ENCODE results near the gene SNRK.

The SNRK gene

GRCh38 chr3:43326891-43327581 is 40.7 kb downstream of the SNRK start:
- no peaks in the 10 kb centered on the region for H3K9me3 ChIP-seq (ENCODE audit: insufficient read depth, low read length)
- H4K20me1 ChIP-seq (ENCODE audit: insufficient read depth, low read length): peaks cover 18% of the 10 kb centered on the region; the same call in 1 of the 2 replicates
- no peaks in the 10 kb centered on the region for H3K27me3 ChIP-seq (ENCODE audit: low read depth, low read length)
- H3K9ac ChIP-seq (ENCODE audit: low read length): no peak overlapping the region
- H3K36me3 ChIP-seq (replicated peaks; ENCODE audit: low read depth, low read length): peaks cover 16% of the 10 kb centered on the region
- peak overlapping the region; percentile 16 for H3K4me2 ChIP-seq (ENCODE audit: low read length)
- peaks cover 30% of the 10 kb centered on the region for H3K79me2 ChIP-seq (ENCODE audit: low read length)
- peaks cover 21% of the 10 kb centered on the region for H3K4me1 ChIP-seq (ENCODE audit: low read length)
- H3K4me3 ChIP-seq (ENCODE audit: low read length): no peak overlapping the region
- peak overlapping the region; percentile 33 for H3K27ac ChIP-seq (ENCODE audit: low read length)
- H2AFZ ChIP-seq (ENCODE audit: low read depth, low read length): no peak overlapping the region
- TF ChIP-seq, protein P1, sequence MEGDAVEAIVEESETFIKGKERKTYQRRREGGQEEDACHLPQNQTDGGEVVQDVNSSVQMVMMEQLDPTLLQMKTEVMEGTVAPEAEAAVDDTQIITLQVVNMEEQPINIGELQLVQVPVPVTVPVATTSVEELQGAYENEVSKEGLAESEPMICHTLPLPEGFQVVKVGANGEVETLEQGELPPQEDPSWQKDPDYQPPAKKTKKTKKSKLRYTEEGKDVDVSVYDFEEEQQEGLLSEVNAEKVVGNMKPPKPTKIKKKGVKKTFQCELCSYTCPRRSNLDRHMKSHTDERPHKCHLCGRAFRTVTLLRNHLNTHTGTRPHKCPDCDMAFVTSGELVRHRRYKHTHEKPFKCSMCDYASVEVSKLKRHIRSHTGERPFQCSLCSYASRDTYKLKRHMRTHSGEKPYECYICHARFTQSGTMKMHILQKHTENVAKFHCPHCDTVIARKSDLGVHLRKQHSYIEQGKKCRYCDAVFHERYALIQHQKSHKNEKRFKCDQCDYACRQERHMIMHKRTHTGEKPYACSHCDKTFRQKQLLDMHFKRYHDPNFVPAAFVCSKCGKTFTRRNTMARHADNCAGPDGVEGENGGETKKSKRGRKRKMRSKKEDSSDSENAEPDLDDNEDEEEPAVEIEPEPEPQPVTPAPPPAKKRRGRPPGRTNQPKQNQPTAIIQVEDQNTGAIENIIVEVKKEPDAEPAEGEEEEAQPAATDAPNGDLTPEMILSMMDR (IDR thresholded peaks at IDR 0.05; ENCODE audit: low read depth, low read length): no peak
- TF ChIP-seq EZH2phosphoT487 (IDR thresholded peaks at IDR 0.05; ENCODE audit: low read depth): no peak

- Histone ChIP-seq H3K9me3 (ENCODE audit: insufficient read depth, low read length) (no peaks in the 10 kb centered on the region), H3K4me2 (ENCODE audit: low read length) (peak overlapping the region; percentile 16), H2AFZ (ENCODE audit: low read depth, low read length) (no peak overlapping the region), H3K27ac (ENCODE audit: low read length) (peak overlapping the region; percentile 33), H3K36me3 (replicated peaks; ENCODE audit: low read depth, low read length) (peaks cover 21% of the 10 kb centered on the region), H3K27me3 (ENCODE audit: low read depth, low read length) (no peaks in the 10 kb centered on the region), H3K79me2 (ENCODE audit: low read length) (peaks cover 30% of the 10 kb centered on the region), H3K4me1 (ENCODE audit: low read length) (peaks cover 21% of the 10 kb centered on the region), H3K9ac (ENCODE audit: low read length) (no peak overlapping the region), H4K20me1 (ENCODE audit: insufficient read depth, low read length) (peaks cover 18% of the 10 kb centered on the region; the same call in 1 of the 2 replicates), H3K4me3 (ENCODE audit: low read length) (no peak overlapping the region)
- TF ChIP-seq, protein P1 (IDR thresholded peaks at IDR 0.05; ENCODE audit: low read depth, low read length): no peak
- no peak for TF ChIP-seq EZH2phosphoT487 (IDR thresholded peaks at IDR 0.05; ENCODE audit: low read depth)
These were observed 41.2 kb downstream of the SNRK start for GRCh38 chr3:43327582-43327979.

GRCh38 chr3:43328653-43329052 is 42.3 kb downstream of the SNRK start:
- H3K27ac ChIP-seq (ENCODE audit: low read length): no peak overlapping the region
- H3K9me3 ChIP-seq (ENCODE audit: insufficient read depth, low read length): no peaks in the 10 kb centered on the region
- H3K79me2 ChIP-seq (ENCODE audit: low read length): peaks cover 28% of the 10 kb centered on the region
- no peak overlapping the region for H3K9ac ChIP-seq (ENCODE audit: low read length)
- peaks cover 18% of the 10 kb centered on the region; the same call in 1 of the 2 replicates for H4K20me1 ChIP-seq (ENCODE audit: insufficient read depth, low read length)
- no peaks in the 10 kb centered on the region for H3K27me3 ChIP-seq (ENCODE audit: low read depth, low read length)
- H3K36me3 ChIP-seq (replicated peaks; ENCODE audit: low read depth, low read length): peaks cover 20% of the 10 kb centered on the region
- no peak overlapping the region for H3K4me2 ChIP-seq (ENCODE audit: low read length)
- TF ChIP-seq, protein P1 (IDR thresholded peaks at IDR 0.05; ENCODE audit: low read depth, low read length): no peak
- no peak for TF ChIP-seq EZH2phosphoT487 (IDR thresholded peaks at IDR 0.05; ENCODE audit: low read depth)
- no peak overlapping the region for H3K4me3 ChIP-seq (ENCODE audit: low read length)
- no peak overlapping the region for H2AFZ ChIP-seq (ENCODE audit: low read depth, low read length)
- H3K4me1 ChIP-seq (ENCODE audit: low read length): peaks cover 21% of the 10 kb centered on the region

- no peak overlapping the region for H3K27ac ChIP-seq (ENCODE audit: low read length)
- H3K4me3 ChIP-seq (ENCODE audit: low read length): no peak overlapping the region
- H3K4me1 ChIP-seq (ENCODE audit: low read length): peaks cover 19% of the 10 kb centered on the region
- H2AFZ ChIP-seq (ENCODE audit: low read depth, low read length): no peak overlapping the region
- no peak for TF ChIP-seq EZH2phosphoT487 (IDR thresholded peaks at IDR 0.05; ENCODE audit: low read depth)
- TF ChIP-seq, protein P1 (IDR thresholded peaks at IDR 0.05; ENCODE audit: low read depth, low read length): no peak
- H3K4me2 ChIP-seq (ENCODE audit: low read length): no peak overlapping the region
- peaks cover 33% of the 10 kb centered on the region for H3K36me3 ChIP-seq (replicated peaks; ENCODE audit: low read depth, low read length)
- H3K79me2 ChIP-seq (ENCODE audit: low read length): peaks cover 22% of the 10 kb centered on the region
- no peaks in the 10 kb centered on the region for H3K27me3 ChIP-seq (ENCODE audit: low read depth, low read length)
- peaks cover 13% of the 10 kb centered on the region; the same call in 1 of the 2 replicates for H4K20me1 ChIP-seq (ENCODE audit: insufficient read depth, low read length)
- H3K9me3 ChIP-seq (ENCODE audit: insufficient read depth, low read length): peaks cover 8% of the 10 kb centered on the region; the same call in 1 of the 2 replicates
- H3K9ac ChIP-seq (ENCODE audit: low read length): no peak overlapping the region
These were observed 44.6 kb downstream of the SNRK start for GRCh38 chr3:43330981-43331380.

Data from OCI-LY3 (cell line).